Loucy (cell line): ENCODE data around the gene NCBP2.

Experiments used
- EZH2phosphoT487 ChIP-seq: fragments of 200-600 bp; IDR thresholded peaks from 2 replicates; pipeline ENCODE4 v1.6.1; 2018; ENCODE audit warnings: antibody characterized with exemption, mild to moderate bottlenecking, moderate library complexity, borderline replicate concordance
- TF ChIP-seq, protein P1 (sequence below): fragments of 200-600 bp; sonication (generic); conservative IDR thresholded peaks from 2 replicates; pipeline ENCODE4 v1.5.1; 2014; ENCODE audit warnings: mild to moderate bottlenecking, antibody characterized with exemption, low read length

- TF ChIP-seq, protein P1, sequence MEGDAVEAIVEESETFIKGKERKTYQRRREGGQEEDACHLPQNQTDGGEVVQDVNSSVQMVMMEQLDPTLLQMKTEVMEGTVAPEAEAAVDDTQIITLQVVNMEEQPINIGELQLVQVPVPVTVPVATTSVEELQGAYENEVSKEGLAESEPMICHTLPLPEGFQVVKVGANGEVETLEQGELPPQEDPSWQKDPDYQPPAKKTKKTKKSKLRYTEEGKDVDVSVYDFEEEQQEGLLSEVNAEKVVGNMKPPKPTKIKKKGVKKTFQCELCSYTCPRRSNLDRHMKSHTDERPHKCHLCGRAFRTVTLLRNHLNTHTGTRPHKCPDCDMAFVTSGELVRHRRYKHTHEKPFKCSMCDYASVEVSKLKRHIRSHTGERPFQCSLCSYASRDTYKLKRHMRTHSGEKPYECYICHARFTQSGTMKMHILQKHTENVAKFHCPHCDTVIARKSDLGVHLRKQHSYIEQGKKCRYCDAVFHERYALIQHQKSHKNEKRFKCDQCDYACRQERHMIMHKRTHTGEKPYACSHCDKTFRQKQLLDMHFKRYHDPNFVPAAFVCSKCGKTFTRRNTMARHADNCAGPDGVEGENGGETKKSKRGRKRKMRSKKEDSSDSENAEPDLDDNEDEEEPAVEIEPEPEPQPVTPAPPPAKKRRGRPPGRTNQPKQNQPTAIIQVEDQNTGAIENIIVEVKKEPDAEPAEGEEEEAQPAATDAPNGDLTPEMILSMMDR: no peak
- no peak for TF ChIP-seq EZH2phosphoT487
Observed at GRCh38 chr3:196916995-196917394, 25.3 kb downstream of the NCBP2 start.
